H7 (cell line): Measurements from ENCODE around the gene MKRN1. TPM values are rescaled to one million over a fixed set of nuclear protein-coding genes. Genes with fewer than 3 reads are reported as not detected.
A peak's percentile ranks its signal among the peaks of the same experiment; 100 is the strongest.
"Not testable (repeated sequence)": the region's sequence is repeated elsewhere in the genome, so short reads cannot be mapped to it uniquely, and the experiment has no call there.

Source experiments
- DNase-seq: peaks from one replicate; pipeline ENCODE4 v3.0.0; 2012
- H3K27me3 ChIP-seq: 2 replicates; pipeline ENCODE4 v1.6.0; 2011; ENCODE audit warnings: mild to moderate bottlenecking, low read length; ENCODE audit not compliant: control insufficient read depth, insufficient read depth
- H3K36me3 ChIP-seq: replicated peaks from 2 replicates; pipeline ENCODE4 v1.5.1; 2011; ENCODE audit warnings: low read length; ENCODE audit not compliant: control insufficient read depth, insufficient read depth
- H3K4me3 ChIP-seq: 2 replicates; pipeline ENCODE4 v1.5.1; 2011; ENCODE audit warnings: low read depth, mild to moderate bottlenecking, control low read depth, low read length, moderate library complexity; ENCODE audit not compliant: insufficient read depth
- total RNA-seq: library from RNA; depleted of rRNA; stranded (reverse); fragments of >200 nt; shearing (Covaris generic); gene quantifications from 2 replicates; pipeline ENCODE4 v1.2.3, GENCODE V29; 2014; rRNA removed

The MKRN1 gene
- 80.5 and 108 TPM in 2 replicates for total RNA-seq

- peak; percentile 98 for DNase-seq
- peak within 1 kb of the TSS; percentile 99 for H3K4me3 ChIP-seq
- no peaks in the 10 kb centered on the region for H3K36me3 ChIP-seq
- no peaks in the 10 kb centered on the region for H3K27me3 ChIP-seq
Measured at GRCh38 chr7:140479062-140479738, at the start of gene MKRN1. Gene MKRN1, minus strand, starts transcription at chr7:140479505. Its CDS starts 161 bp downstream, at chr7:140479344.

- no peak overlapping the region for H3K4me3 ChIP-seq
- no peaks in the 10 kb centered on the region for H3K36me3 ChIP-seq
- no peaks in the 10 kb centered on the region for H3K27me3 ChIP-seq
- peak; percentile 44 for DNase-seq
Measured at GRCh38 chr7:140526787-140527664, 47.7 kb upstream of the MKRN1 start.

GRCh38 chr7:140526214-140526613, 46.9 kb upstream of the MKRN1 start:
- DNase-seq = peak; percentile 66
- no peaks in the 10 kb centered on the region for H3K36me3 ChIP-seq
- no peak overlapping the region for H3K4me3 ChIP-seq
- no peaks in the 10 kb centered on the region for H3K27me3 ChIP-seq

- Histone ChIP-seq H3K27me3 (no peaks in the 10 kb centered on the region), H3K36me3 (no peaks in the 10 kb centered on the region), H3K4me3 (no peak overlapping the region)
- no peak for DNase-seq
Measured at GRCh38 chr7:140525743-140526142, 46.4 kb upstream of the MKRN1 start.

- Histone ChIP-seq H3K27me3 (no peaks in the 10 kb centered on the region), H3K4me3 (no peak overlapping the region), H3K36me3 (no peaks in the 10 kb centered on the region)
- no peak for DNase-seq
Measured at GRCh38 chr7:140521421-140521820, 42.1 kb upstream of the MKRN1 start.

- no peaks in the 10 kb centered on the region for H3K27me3 ChIP-seq
- DNase-seq = peak; percentile 61
- no peak overlapping the region for H3K4me3 ChIP-seq
- H3K36me3 ChIP-seq = no peaks in the 10 kb centered on the region
Measured at GRCh38 chr7:140519007-140519399, 39.7 kb upstream of the MKRN1 start.

- H3K27me3 ChIP-seq = no peaks in the 10 kb centered on the region
- H3K36me3 ChIP-seq = no peaks in the 10 kb centered on the region
- DNase-seq = peak; percentile 75
- no peak overlapping the region for H3K4me3 ChIP-seq
Measured at GRCh38 chr7:140518370-140519006, 39.2 kb upstream of the MKRN1 start.

- H3K27me3 ChIP-seq = no peaks in the 10 kb centered on the region
- no peaks in the 10 kb centered on the region for H3K36me3 ChIP-seq
- no peak overlapping the region for H3K4me3 ChIP-seq
- DNase-seq = peak; percentile 96
Measured at GRCh38 chr7:140517546-140518369, 38.5 kb upstream of the MKRN1 start.

GRCh38 chr7:140512317-140513000, 33.2 kb upstream of the MKRN1 start:
- no peaks in the 10 kb centered on the region for H3K27me3 ChIP-seq
- H3K4me3 ChIP-seq = no peak overlapping the region
- no peaks in the 10 kb centered on the region for H3K36me3 ChIP-seq
- no peak for DNase-seq

- no peak for DNase-seq
- H3K36me3 ChIP-seq = no peaks in the 10 kb centered on the region
- no peaks in the 10 kb centered on the region for H3K27me3 ChIP-seq
- H3K4me3 ChIP-seq = no peak overlapping the region
Measured at GRCh38 chr7:140509789-140510188, 30.5 kb upstream of the MKRN1 start.

- H3K4me3 ChIP-seq, H3K27me3 ChIP-seq, DNase-seq, H3K36me3 ChIP-seq: not testable (repeated sequence)
Measured at GRCh38 chr7:140507556-140507955, 28.3 kb upstream of the MKRN1 start.

GRCh38 chr7:140506788-140507464, 27.6 kb upstream of the MKRN1 start:
- Histone ChIP-seq H3K27me3 (no peaks in the 10 kb centered on the region), H3K4me3 (no peak overlapping the region), H3K36me3 (no peaks in the 10 kb centered on the region)
- peak; percentile 73 for DNase-seq

- peak; percentile 55 for DNase-seq
Measured at GRCh38 chr7:140501966-140502365, 22.7 kb upstream of the MKRN1 start.

More at GRCh38 chr7:140501966-140502365, 22.7 kb upstream of the MKRN1 start:
- Histone ChIP-seq H3K27me3 (no peaks in the 10 kb centered on the region), H3K36me3 (no peaks in the 10 kb centered on the region), H3K4me3 (no peak overlapping the region)
